Osteocyte (in vitro differentiated cells): ENCODE results near the gene CLIC1. TPM values are rescaled to one million over a fixed set of nuclear protein-coding genes. Genes with fewer than 3 reads are reported as not detected.

Experiments used
- DNase-seq: peaks from one replicate; pipeline ENCODE4 v3.0.0; 2021; ENCODE audit warnings: mixed read lengths; ENCODE audit not compliant: unreplicated experiment; ENCODE audit errors: extremely low spot score
- H3K27ac Mint-ChIP-seq: one replicate; pipeline ENCODE4 v1.8.0; 2021; ENCODE audit warnings: mild to moderate bottlenecking, mixed read lengths; ENCODE audit not compliant: unreplicated experiment
- H3K27me3 Mint-ChIP-seq: one replicate; pipeline ENCODE4 v1.8.0; 2021; ENCODE audit warnings: mixed read lengths; ENCODE audit not compliant: unreplicated experiment
- H3K36me3 Mint-ChIP-seq: one replicate; pipeline ENCODE4 v1.8.0; 2021; ENCODE audit warnings: mixed read lengths; ENCODE audit not compliant: unreplicated experiment
- H3K4me1 Mint-ChIP-seq: one replicate; pipeline ENCODE4 v1.8.0; 2021; ENCODE audit warnings: mixed read lengths; ENCODE audit not compliant: unreplicated experiment
- H3K4me3 Mint-ChIP-seq: one replicate; pipeline ENCODE4 v1.8.0; 2021; ENCODE audit warnings: mild to moderate bottlenecking, moderate library complexity, mixed read lengths; ENCODE audit not compliant: unreplicated experiment
- H3K9me3 Mint-ChIP-seq: one replicate; pipeline ENCODE4 v1.8.0; 2021; ENCODE audit warnings: mixed read lengths; ENCODE audit not compliant: unreplicated experiment
- total RNA-seq: library from RNA; stranded (reverse); gene quantifications from 2 replicates; pipeline ENCODE4 v1.2.1, GENCODE V29; 2021
- TF ChIP-seq, protein P1 (sequence below): fragments of 200-600 bp; sonication (generic); IDR thresholded peaks from 2 replicates; pipeline ENCODE4 v1.5.0; 2021; ENCODE audit warnings: antibody characterized with exemption, mild to moderate bottlenecking, moderate library complexity

The CLIC1 gene
- total RNA-seq, 1 donor from 2014 or later: 230 TPM

DNA sequence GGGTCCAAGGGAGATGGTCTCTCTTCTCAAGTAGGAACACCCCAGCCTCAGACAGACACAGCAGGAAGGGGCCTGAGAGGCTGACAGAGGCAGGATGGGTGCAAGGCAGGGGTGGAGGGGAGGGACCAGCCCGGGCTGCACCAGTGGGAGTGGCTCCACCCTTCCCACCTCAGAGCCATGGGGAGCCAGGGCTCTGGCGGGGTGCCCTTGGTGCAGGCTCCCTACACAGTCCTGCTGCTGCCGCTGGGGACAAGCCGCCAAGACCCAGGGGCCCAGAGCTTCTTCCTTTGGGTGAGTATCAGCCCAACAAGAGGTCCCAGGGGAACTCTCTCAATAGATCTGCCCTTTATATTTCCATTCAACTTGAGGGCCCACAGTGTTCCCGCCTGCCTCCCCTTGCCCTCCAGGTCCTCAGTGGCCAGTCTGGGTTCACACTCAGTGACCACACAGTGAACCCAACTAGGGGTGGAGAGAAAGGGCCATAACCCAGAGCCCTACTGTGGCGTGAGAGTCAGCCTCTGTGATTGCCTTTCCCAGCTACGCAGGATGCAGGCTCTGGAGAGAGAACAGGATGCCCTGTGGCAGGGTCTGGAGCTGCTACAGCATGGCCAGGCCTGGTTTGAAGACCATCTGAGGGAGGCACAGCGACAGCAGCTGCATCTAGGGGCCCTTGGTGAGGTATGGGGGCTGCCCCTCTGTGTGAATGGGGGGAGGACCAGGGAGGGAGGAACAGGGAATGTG, 26.7 kb upstream of the CLIC1 start:
- Mint-ChIP-seq H3K4me3 (no peak overlapping the region), H3K9me3 (no peaks in the 10 kb centered on the region), H3K36me3 (peaks cover 13% of the 10 kb centered on the region), H3K27me3 (no peaks in the 10 kb centered on the region), H3K4me1 (peaks cover 6% of the 10 kb centered on the region), H3K27ac (peak overlapping the region; percentile 2)
- DNase-seq: no peak
- TF ChIP-seq, protein P1, sequence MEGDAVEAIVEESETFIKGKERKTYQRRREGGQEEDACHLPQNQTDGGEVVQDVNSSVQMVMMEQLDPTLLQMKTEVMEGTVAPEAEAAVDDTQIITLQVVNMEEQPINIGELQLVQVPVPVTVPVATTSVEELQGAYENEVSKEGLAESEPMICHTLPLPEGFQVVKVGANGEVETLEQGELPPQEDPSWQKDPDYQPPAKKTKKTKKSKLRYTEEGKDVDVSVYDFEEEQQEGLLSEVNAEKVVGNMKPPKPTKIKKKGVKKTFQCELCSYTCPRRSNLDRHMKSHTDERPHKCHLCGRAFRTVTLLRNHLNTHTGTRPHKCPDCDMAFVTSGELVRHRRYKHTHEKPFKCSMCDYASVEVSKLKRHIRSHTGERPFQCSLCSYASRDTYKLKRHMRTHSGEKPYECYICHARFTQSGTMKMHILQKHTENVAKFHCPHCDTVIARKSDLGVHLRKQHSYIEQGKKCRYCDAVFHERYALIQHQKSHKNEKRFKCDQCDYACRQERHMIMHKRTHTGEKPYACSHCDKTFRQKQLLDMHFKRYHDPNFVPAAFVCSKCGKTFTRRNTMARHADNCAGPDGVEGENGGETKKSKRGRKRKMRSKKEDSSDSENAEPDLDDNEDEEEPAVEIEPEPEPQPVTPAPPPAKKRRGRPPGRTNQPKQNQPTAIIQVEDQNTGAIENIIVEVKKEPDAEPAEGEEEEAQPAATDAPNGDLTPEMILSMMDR: no peak

GRCh38 chr6:31762356-31762755, 26.0 kb upstream of the CLIC1 start, which contains the start of gene SAPCD1:
SAPCD1 (plus strand) TSS chr6:31762656; CDS start chr6:31763055, 399 bp downstream.
- Mint-ChIP-seq H3K4me1 (peaks cover 6% of the 10 kb centered on the region), H3K4me3 (no peak within 1 kb of the TSS), H3K9me3 (no peaks in the 10 kb centered on the region), H3K27ac (peak within 1 kb of the TSS; percentile 2), H3K36me3 (peaks cover 13% of the 10 kb centered on the region), H3K27me3 (no peaks in the 10 kb centered on the region)
- no peak for DNase-seq
- TF ChIP-seq, protein P1: no peak

DNA sequence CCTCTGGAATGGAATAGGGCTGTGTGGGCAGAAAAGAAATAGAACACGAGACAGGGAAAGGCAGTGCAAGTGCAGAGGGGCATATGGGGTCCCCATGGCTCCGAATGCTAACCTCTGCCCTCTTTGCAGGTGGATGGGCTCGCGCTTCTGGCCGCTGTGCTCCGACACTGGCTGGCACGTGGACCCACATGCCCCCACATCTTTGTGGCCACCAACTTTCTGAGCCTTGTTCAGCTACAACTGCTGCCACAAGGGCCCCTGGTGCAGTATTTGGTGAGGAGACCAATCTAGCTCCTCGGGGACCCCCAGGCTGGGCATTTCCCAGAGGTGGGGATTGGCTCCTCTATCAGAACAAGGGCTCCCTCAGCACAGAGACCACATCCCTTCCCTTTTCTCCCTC, 25.0 kb upstream of the CLIC1 start:
- no peak for DNase-seq
- Mint-ChIP-seq H3K4me3 (no peak overlapping the region), H3K36me3 (peaks cover 13% of the 10 kb centered on the region), H3K4me1 (peaks cover 6% of the 10 kb centered on the region), H3K27me3 (no peaks in the 10 kb centered on the region), H3K9me3 (no peaks in the 10 kb centered on the region), H3K27ac (no peak overlapping the region)
- TF ChIP-seq, protein P1: no peak

- Mint-ChIP-seq H3K4me1 (peaks cover 6% of the 10 kb centered on the region), H3K4me3 (no peak overlapping the region), H3K27ac (no peak overlapping the region), H3K9me3 (no peaks in the 10 kb centered on the region), H3K36me3 (peaks cover 13% of the 10 kb centered on the region), H3K27me3 (no peaks in the 10 kb centered on the region)
- TF ChIP-seq, protein P1: no peak
- no peak for DNase-seq
Measured at GRCh38 chr6:31760790-31761189, 24.5 kb upstream of the CLIC1 start.

DNA sequence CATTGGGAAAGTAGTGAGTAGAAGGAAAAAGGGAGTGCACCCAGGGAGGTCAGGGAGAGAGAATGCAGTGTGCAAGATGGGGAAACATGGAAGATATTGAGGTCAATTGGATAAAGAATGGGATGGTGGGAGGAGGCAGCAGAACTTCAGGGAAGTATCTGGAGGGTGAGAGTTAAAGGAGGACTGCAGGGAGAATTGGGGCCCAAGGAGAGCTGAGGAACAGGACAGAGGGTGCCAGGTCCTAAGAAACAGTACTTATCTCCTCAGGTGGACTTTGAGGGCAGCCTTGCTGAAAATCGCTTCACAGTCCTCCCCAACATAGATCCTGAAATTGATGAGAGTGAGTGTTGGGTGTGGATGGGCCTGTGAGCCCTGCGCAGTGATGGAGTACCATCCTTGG, 22.0 kb upstream of the CLIC1 start:
- Mint-ChIP-seq H3K9me3 (no peaks in the 10 kb centered on the region), H3K27ac (no peak overlapping the region), H3K27me3 (no peaks in the 10 kb centered on the region), H3K36me3 (peaks cover 13% of the 10 kb centered on the region), H3K4me3 (no peak overlapping the region), H3K4me1 (peaks cover under 1% of the 10 kb centered on the region)
- TF ChIP-seq, protein P1: no peak
- no peak for DNase-seq
